ENCODE data around the gene BTBD9. TPM values are rescaled to one million over a fixed set of nuclear protein-coding genes. Genes with fewer than 3 reads are reported as not detected.
A peak's percentile ranks its signal among the peaks of the same experiment; 100 is the strongest.

Gene BTBD9
- total RNA-seq, 6 experiments from 2014 or later = 4.5 to 7.5 (median 5.7) TPM

DNA sequence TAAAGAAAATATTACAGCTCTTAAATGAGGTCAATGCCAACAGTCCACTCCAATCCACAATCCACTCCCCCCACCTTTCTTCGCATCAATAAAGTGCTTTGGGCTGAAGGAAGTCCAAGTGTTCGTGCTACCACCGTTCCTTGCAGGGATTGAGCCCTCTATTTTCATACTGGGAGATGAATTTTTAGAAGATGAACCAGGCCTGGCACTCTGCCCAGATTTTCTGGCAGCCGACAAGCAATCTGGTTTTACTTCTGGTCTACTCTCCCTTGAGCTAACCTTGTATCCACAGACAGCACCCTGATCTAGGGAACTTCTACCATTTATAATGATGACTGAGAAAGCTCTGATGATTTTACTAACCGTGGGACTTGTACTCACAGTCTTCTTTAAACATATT is 72.3 kb downstream of the BTBD9 start:
- DNase-seq (peak in 2 of 3 donors; percentile 48 to 66), ATAC-seq (peak in 1 of 4 donors; percentile 21)
- Histone ChIP-seq H3K36me3 (no peaks in the 10 kb centered on the region), H3K27ac (no peak overlapping the region), H3K4me3 (no peak overlapping the region), H3K4me1 (no peaks in the 10 kb centered on the region), H3K9me3 (no peaks in the 10 kb centered on the region), H3K27me3 (no peaks in the 10 kb centered on the region)
- intact Hi-C loops (cut with DNase I) = no loop called here
- WGBS (ENCODE audit: insufficient coverage, low coverage, low lambda C conversion rate, missing lambda C conversion rate) = 34% methylated on average over 5 of the region's 5 CpGs
- TF ChIP-seq, protein P1, sequence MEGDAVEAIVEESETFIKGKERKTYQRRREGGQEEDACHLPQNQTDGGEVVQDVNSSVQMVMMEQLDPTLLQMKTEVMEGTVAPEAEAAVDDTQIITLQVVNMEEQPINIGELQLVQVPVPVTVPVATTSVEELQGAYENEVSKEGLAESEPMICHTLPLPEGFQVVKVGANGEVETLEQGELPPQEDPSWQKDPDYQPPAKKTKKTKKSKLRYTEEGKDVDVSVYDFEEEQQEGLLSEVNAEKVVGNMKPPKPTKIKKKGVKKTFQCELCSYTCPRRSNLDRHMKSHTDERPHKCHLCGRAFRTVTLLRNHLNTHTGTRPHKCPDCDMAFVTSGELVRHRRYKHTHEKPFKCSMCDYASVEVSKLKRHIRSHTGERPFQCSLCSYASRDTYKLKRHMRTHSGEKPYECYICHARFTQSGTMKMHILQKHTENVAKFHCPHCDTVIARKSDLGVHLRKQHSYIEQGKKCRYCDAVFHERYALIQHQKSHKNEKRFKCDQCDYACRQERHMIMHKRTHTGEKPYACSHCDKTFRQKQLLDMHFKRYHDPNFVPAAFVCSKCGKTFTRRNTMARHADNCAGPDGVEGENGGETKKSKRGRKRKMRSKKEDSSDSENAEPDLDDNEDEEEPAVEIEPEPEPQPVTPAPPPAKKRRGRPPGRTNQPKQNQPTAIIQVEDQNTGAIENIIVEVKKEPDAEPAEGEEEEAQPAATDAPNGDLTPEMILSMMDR (IDR thresholded peaks at IDR 0.05) = no peak
- TF ChIP-seq POLR2A (IDR thresholded peaks at IDR 0.05) = no peak

DNA sequence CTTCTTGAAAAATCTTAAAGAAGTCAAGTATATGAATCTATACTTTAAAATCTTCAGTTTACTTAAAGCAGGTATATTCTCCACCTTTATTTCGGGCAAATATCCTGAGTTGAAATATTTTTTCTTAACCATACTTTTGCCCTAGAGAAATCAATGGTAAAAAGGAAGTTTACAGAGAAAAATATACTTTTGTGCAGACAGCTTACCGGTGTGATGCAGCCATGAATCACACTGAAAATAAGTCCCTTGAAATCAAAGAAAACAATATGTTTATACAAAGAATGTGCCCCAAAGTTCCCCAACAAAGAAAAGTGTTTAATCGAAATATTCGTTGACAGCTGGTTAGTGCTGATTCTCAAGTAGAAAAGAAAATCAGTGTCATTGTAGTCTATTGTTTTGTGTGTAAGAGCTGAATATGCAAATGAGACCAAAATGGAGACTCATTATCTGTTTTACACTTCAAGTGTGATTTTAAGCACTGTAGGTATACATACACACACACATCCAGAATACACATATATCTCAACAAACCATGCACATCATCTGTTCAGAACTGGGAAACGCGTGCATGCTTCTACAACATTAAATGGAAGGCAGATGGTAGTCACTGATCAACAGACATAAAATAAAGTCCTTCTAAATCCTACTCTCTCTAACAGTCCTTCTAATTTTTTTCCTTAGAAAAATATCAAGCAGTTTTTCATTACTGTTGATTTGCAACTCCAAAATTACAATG is 73.3 kb downstream of the BTBD9 start:
- DNase-seq (no peak), ATAC-seq (no peak)
- intact Hi-C loops (cut with DNase I) = no loop called here
- no peak for TF ChIP-seq POLR2A (IDR thresholded peaks at IDR 0.05)
- TF ChIP-seq, protein P1 (IDR thresholded peaks at IDR 0.05) = no peak
- H3K9me3 ChIP-seq = no peaks in the 10 kb centered on the region
- H3K4me3 ChIP-seq = no peak overlapping the region
- no peaks in the 10 kb centered on the region for H3K36me3 ChIP-seq
- no peaks in the 10 kb centered on the region for H3K4me1 ChIP-seq
- no peak overlapping the region for H3K27ac ChIP-seq
- 94% methylated on average over 6 of the region's 6 CpGs for WGBS (ENCODE audit: insufficient coverage, low coverage, low lambda C conversion rate, missing lambda C conversion rate)
- H3K27me3 ChIP-seq = no peaks in the 10 kb centered on the region

DNA sequence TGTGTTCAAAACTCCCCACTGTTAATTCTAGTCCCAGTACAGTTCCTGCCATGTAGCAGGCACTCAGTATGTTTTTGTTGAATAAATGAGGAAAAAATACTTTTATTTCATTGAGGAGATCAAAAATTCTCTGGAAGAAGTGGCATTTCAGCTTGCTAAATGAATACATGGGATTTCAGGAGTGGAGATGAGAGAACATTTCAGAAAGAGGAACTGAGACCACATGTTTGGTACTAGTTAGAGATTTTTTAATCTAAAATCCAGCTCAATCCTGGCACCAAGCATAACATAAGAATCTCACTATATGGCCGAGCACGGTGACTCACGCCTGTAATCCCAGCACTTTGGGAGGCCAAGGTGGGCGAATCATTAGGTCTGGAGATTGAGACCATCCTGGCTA is 75.4 kb downstream of the BTBD9 start:
- Histone ChIP-seq H3K4me1 (no peaks in the 10 kb centered on the region), H3K4me3 (no peak overlapping the region), H3K27ac (no peak overlapping the region), H3K36me3 (no peaks in the 10 kb centered on the region), H3K27me3 (no peaks in the 10 kb centered on the region), H3K9me3 (no peaks in the 10 kb centered on the region)
- ATAC-seq (no peak), DNase-seq (no peak)
- TF ChIP-seq, protein P1 (IDR thresholded peaks at IDR 0.05) = no peak
- no peak for TF ChIP-seq POLR2A (IDR thresholded peaks at IDR 0.05)
- intact Hi-C loops (cut with DNase I) = no loop called here
- WGBS (ENCODE audit: insufficient coverage, low coverage, low lambda C conversion rate, missing lambda C conversion rate) = 78% methylated on average over 3 of the region's 4 CpGs

DNA sequence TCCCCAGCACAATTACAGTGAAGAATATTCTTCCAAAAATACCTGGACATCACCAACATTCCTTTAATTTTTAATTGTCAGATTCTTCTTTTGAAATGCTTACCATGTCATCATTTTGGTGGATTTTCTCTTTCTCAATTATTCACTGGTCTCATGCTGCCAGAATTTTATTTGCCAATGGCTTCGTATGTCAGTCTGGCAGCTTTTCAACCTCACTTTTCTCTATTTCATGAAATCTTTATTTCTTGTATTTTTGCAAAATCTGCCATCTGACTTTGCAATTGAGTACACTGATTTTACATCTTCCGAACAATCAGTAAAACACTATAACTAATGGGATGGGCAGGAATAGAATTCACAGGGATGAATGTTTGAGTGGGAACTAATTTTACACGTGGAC is 84.1 kb downstream of the BTBD9 start:
- ATAC-seq = no peak
- 65% methylated on average over 3 of the region's 3 CpGs for WGBS (ENCODE audit: insufficient coverage, low coverage, low lambda C conversion rate, missing lambda C conversion rate)
- H3K27me3 ChIP-seq = no peaks in the 10 kb centered on the region

DNA sequence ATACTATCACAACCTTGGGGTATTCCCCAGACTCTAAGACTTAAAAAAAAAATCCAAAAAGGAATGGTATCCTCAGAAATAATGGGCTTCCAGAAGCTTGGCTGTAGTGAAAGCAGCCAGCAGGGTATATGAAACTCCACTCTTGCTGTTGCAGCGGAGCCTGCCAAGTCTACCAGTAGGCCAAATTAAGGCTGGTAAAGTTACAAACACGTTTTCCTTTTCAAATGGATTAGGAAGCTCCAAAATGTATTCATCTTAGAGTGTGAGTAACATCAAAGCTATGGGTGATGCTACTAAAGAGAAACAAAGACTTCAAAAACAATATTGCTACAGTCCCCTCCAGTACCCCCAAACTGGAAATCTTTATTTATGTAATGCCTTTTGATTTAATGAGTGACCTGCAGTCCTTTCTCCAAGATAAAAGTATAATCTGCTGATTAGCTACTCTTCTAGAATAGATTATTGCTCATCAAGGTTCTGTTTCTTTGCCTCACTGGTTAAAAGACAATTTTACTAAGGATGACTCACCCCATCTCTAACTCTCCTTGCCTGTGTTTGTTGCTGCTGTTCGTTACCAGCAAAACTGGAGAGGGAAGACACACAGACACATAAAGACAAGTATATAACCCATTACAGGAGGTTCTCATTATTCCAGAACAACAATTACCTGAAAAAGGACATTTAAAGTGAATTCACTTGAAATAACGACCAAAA is 84.9 kb downstream of the BTBD9 start:
- WGBS (ENCODE audit: insufficient coverage, low coverage, low lambda C conversion rate, missing lambda C conversion rate) = 58% methylated on average over 3 of the region's 4 CpGs
- Histone ChIP-seq H3K36me3 (no peaks in the 10 kb centered on the region), H3K27ac (no peak overlapping the region), H3K9me3 (no peaks in the 10 kb centered on the region), H3K4me3 (no peak overlapping the region), H3K4me1 (no peaks in the 10 kb centered on the region), H3K27me3 (no peaks in the 10 kb centered on the region)
- DNase-seq (no peak), ATAC-seq (no peak)
- intact Hi-C loops (cut with DNase I) = no loop called here
- TF ChIP-seq, protein P1 (IDR thresholded peaks at IDR 0.05) = no peak
- TF ChIP-seq POLR2A (IDR thresholded peaks at IDR 0.05) = no peak

More for the DNA sequence above, 84.1 kb downstream of the BTBD9 start:
- Histone ChIP-seq H3K36me3 (no peaks in the 10 kb centered on the region), H3K9me3 (no peaks in the 10 kb centered on the region), H3K27ac (no peak overlapping the region), H3K4me1 (no peaks in the 10 kb centered on the region), H3K4me3 (no peak overlapping the region)
- intact Hi-C loops (cut with DNase I) = no loop called here
- no peak for TF ChIP-seq POLR2A (IDR thresholded peaks at IDR 0.05)
- DNase-seq = no peak
